ENCODE measurements around the gene CD300A. TPM values are rescaled to one million over a fixed set of nuclear protein-coding genes. Genes with fewer than 3 reads are reported as not detected.

Gene CD300A
- total RNA-seq, 4 donors from 2014 or later, result 5.5 to 13.0 (median 8.7) TPM

DNA sequence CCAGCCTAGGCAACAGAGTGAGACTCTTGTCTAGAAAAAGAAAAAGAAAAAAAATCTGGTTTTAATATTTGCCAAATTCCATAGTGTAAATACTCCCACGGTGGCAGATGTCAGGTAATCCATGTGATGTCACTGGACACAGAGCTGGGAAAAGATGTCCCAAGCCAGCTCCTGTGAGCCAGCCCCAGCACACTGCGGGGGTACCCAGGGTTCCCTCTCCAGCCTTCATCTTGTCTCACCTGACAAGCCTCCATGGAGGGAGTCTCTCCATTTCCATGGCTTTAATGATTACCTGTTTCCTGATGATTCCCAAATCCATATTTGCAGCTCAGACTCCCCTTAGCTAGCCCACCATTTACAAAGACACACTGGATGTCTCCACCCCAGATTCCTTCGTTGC, 60.2 kb downstream of the CD300A start:
- H3K4me3 ChIP-seq (ENCODE audit: low read depth, poor library complexity, severe bottlenecking), result no peak overlapping the region
- no peak for DNase-seq (ENCODE audit: low spot score in 2 of 2)
- TF ChIP-seq, protein P1, sequence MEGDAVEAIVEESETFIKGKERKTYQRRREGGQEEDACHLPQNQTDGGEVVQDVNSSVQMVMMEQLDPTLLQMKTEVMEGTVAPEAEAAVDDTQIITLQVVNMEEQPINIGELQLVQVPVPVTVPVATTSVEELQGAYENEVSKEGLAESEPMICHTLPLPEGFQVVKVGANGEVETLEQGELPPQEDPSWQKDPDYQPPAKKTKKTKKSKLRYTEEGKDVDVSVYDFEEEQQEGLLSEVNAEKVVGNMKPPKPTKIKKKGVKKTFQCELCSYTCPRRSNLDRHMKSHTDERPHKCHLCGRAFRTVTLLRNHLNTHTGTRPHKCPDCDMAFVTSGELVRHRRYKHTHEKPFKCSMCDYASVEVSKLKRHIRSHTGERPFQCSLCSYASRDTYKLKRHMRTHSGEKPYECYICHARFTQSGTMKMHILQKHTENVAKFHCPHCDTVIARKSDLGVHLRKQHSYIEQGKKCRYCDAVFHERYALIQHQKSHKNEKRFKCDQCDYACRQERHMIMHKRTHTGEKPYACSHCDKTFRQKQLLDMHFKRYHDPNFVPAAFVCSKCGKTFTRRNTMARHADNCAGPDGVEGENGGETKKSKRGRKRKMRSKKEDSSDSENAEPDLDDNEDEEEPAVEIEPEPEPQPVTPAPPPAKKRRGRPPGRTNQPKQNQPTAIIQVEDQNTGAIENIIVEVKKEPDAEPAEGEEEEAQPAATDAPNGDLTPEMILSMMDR (IDR thresholded peaks at IDR 0.05), result no peak
- no peak for TF ChIP-seq POLR2A (IDR thresholded peaks at IDR 0.05)
- intact Hi-C loops (cut with DNase I; ENCODE audit: low total_unique reads), result no loop called here
- 56 to 66% methylated on average over 3 of the region's 3 CpGs for WGBS, 2 donors

DNA sequence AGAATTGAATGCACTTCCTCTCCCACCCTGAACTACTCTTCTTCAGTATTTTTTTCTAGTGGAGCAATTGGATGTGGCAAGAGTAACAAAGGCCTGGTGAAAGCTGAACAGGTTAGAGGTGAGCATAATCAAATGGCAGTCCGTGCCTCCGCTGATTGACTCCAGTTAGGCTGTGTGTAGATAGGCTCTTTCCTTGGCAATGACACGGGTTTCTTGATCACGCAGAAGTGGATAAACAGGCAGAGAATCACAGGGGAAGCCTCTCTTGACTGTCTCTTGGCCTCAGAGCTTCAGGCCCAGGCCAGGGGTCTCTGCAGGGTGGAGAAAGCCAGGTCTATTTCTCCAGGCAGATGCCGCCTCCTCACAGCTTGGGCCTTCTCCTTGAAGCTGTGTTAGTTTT, 60.6 kb downstream of the CD300A start:
- intact Hi-C loops (cut with DNase I; ENCODE audit: low total_unique reads), result no loop called here
- H3K4me3 ChIP-seq (ENCODE audit: low read depth, poor library complexity, severe bottlenecking), result no peak overlapping the region
- DNase-seq (ENCODE audit: low spot score in 2 of 2), result no peak
- TF ChIP-seq, protein P1 (IDR thresholded peaks at IDR 0.05), result no peak
- no peak for TF ChIP-seq POLR2A (IDR thresholded peaks at IDR 0.05)
- 89 to 99% methylated on average over 5 of the region's 5 CpGs for WGBS, 2 donors

DNA sequence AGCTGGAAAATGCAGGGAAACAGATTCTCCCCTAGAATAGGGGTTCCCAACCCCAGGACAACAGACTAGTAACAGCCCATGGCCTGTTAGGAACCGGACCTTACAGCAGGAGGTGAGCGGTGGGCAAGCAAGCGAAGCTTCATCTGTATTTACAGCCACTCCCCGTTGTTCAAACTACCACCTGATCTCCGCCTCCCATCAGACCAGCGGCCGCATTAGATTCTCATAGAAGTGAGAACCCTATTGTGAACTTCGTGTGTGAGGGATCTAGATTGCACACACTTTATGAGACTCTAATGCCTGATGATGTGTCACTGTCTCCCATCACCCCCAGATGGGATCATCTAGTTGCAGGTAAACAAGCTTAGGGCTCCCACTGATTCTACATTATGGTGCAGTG, 61.3 kb downstream of the CD300A start:
- TF ChIP-seq, protein P1 (IDR thresholded peaks at IDR 0.05), result no peak
- TF ChIP-seq POLR2A (IDR thresholded peaks at IDR 0.05), result no peak
- WGBS, 2 donors, result 86 to 88% methylated on average over 8 of the region's 8 CpGs
- peak in 1 of 2 donors; percentile 62 for DNase-seq (ENCODE audit: low spot score in 2 of 2)
- no peak overlapping the region for H3K4me3 ChIP-seq (ENCODE audit: low read depth, poor library complexity, severe bottlenecking)
- intact Hi-C loops (cut with DNase I; ENCODE audit: low total_unique reads), result no loop called here

DNA sequence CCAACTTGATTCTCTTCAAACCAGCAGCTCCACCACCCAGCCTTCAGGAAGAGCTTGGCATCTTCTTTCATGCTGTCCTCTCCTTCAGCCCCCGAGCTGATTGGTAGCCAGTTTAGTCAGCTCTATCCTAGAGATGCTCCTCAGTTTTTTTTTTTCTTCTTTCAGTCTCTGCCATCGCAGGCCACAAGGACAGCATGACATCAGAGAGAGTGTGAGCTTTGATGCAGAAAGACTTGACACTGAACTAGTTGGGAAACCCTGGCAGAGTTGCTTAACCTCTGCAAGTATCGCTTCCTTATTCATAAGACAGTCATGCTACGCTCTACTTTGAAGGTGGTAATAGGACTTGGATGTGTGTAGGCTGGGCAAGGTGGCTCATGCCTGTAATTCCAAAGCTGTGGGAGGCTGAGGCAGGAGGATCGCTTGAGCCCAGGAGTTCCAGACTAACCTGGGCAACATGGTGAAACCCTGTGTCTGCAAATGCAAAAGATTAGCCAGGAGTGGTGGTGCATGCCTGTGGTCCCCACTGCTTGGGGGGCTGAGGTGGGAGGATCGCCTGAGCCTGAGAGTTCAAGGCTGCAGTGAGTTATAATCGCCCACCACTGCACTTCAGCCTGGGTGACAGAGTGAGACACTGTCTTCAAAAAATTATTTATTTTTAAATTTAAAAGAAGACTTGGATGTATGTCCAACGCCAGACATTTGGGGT, 62.2 kb downstream of the CD300A start:
- no peak overlapping the region for H3K4me3 ChIP-seq (ENCODE audit: low read depth, poor library complexity, severe bottlenecking)
- peak in 1 of 2 donors; percentile 73 for DNase-seq (ENCODE audit: low spot score in 2 of 2)
- TF ChIP-seq, protein P1 (IDR thresholded peaks at IDR 0.05), result no peak
- intact Hi-C loops (cut with DNase I; ENCODE audit: low total_unique reads), result no loop called here
- 83% methylated on average over 8 of the region's 8 CpGs for WGBS, 2 donors

DNA sequence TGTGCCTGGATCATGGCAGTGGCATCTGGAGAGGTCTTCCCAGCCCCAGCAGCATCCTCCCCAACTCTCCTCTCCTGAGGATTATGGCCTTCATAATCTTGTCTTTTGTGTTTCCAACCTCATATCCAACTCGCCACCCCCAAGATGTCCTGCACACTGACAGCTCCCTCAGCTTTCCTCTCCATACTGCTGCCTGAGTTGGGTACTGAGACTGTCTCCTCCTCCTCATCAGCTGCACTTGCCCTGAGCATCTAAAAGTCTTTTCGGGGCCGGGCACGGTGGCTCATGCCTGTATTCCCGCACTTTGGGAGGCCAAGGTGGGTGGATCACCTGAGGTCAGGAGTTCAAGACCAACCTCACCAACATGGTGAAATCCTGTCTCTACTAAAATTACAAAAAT, 62.8 kb downstream of the CD300A start:
- 81 to 83% methylated on average over 5 of the region's 5 CpGs for WGBS, 2 donors
- TF ChIP-seq, protein P1 (IDR thresholded peaks at IDR 0.05), result no peak
- no peak for TF ChIP-seq POLR2A (IDR thresholded peaks at IDR 0.05)
- H3K4me3 ChIP-seq (ENCODE audit: low read depth, poor library complexity, severe bottlenecking), result no peak overlapping the region
- peak in 1 of 2 donors; percentile 26 for DNase-seq (ENCODE audit: low spot score in 2 of 2)
- intact Hi-C loops (cut with DNase I; ENCODE audit: low total_unique reads), result no loop called here

DNA sequence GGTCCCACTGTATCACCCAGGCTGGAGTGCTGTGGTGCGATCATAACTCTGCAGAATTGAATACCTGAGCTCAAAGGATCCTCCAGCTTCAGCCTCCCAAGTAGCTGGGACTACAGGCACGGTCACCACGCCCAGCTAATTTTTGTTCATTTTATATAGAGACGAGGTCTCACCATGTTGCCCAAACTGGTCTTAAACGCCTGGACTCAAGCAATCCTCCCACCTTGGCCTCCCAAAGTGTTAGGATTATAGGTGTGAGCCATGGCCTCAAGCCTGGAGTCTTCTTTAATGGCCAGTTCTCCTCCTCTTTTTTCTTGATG, 64.4 kb downstream of the CD300A start:
- WGBS, 2 donors, result 72 to 78% methylated on average over 5 of the region's 5 CpGs
- TF ChIP-seq, protein P1 (IDR thresholded peaks at IDR 0.05), result no peak
- no peak for TF ChIP-seq POLR2A (IDR thresholded peaks at IDR 0.05)
- H3K4me3 ChIP-seq (ENCODE audit: low read depth, poor library complexity, severe bottlenecking), result no peak overlapping the region
- DNase-seq (ENCODE audit: low spot score in 2 of 2), result peak in 1 of 2 donors; percentile 56
- intact Hi-C loops (cut with DNase I; ENCODE audit: low total_unique reads), result no loop called here
